Mesenteric fat pad (tissue), 1 donor: ENCODE measurements around the gene B3GALT2. TPM values are rescaled to one million over a fixed set of nuclear protein-coding genes. Genes with fewer than 3 reads are reported as not detected.

Source experiments
- DNase-seq: peaks from one replicate; pipeline ENCODE4 v3.0.0-alpha.2; 2020; ENCODE audit warnings: low spot score
- microRNA-seq: library from miRNA; unstranded; fragments of <30 nt; microRNA quantifications from one replicate; pipeline ENCODE4 v1.2.0, GENCODE V29; 2020; ENCODE audit warnings: borderline number of aligned reads
- total RNA-seq: library from RNA; stranded (reverse); fragmentation: NEBNext Ultra II Directional; extraction: Animal tissue kit (Norgen Biotek cat#: 25700); gene quantifications from one replicate; pipeline ENCODE4 v1.2.1, GENCODE V29; 2021
- donor health status: DM: yes; HTN: yes; CAD: no.

B3GALT2 gene
- total RNA-seq, 1 donor from 2014 or later: not detected

GRCh38 chr1:193183019-193183627, 3.3 kb downstream of the B3GALT2 start:
- no peak for DNase-seq

GRCh38 chr1:193181985-193182384, 4.4 kb downstream of the B3GALT2 start:
- no peak for DNase-seq

- no peak for DNase-seq
Observed at GRCh38 chr1:193181536-193181935, 4.9 kb downstream of the B3GALT2 start.

GRCh38 chr1:193179094-193179493, 7.3 kb downstream of the B3GALT2 start:
- no peak for DNase-seq

DNA sequence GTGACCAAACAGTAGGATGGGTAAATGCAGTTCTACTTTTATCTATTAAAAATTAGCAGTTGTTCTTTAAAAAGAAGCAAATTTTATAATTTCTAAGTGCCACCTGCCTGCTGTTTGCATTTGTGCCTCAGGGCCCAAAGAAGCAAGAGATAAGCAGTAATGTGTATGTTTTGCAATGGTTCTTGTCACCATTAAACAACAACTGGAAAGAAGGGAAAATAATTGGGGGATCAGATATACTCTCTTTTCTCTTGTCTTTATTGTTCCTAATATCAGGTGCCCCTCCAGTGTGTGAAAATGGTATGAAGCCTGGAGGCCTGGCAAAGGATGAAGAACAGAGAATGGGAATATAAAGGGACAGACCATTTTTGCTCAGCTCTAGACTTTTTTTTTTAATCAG, 9.6 kb downstream of the B3GALT2 start:
- no peak for DNase-seq

DNA sequence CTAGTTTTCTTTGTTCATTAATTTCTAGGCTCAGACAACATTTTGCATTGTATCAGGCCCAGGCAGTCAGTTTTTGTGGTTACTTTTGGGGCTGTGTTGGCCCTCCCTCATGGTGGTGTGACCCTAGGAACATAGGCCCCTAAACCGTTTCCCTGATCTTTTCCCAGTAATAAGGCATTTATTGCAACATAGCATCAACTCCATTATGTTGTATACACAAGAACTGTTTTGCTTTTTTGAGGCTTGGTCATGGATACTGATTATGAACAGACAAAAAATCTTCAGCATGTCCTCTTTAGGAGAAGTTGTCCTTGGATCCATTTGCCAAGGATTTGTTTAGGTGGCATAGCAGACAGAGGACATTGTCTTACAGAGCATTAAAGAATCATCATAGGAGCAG, 10.3 kb downstream of the B3GALT2 start:
- no peak for DNase-seq

DNA sequence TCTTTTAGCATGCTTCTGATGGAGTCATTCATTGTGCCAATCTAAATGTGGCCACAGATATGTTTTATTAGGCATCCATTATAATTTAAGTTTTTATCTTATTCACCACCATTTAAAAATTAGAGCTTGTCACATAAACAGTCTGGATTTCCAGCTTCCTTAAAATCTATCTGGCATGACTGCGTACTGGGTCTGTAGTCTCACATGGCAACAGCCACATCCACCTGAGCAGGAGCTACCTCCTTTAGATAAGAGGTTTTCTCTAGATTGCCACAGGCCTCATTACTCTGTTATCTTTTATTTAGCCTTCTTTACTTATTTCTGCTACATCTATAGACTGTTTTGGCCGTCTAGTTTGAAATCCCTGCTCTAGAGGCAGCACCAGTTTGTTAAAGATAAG, 29.1 kb downstream of the B3GALT2 start:
- no peak for DNase-seq

GRCh38 chr1:193156822-193157142, 29.6 kb downstream of the B3GALT2 start:
- DNase-seq: no peak

GRCh38 chr1:193156117-193156821, 30.1 kb downstream of the B3GALT2 start:
- no peak for DNase-seq

GRCh38 chr1:193144999-193145398, 41.4 kb downstream of the B3GALT2 start:
- DNase-seq: no peak

GRCh38 chr1:193144361-193144938, 42.0 kb downstream of the B3GALT2 start:
- DNase-seq: no peak

DNA sequence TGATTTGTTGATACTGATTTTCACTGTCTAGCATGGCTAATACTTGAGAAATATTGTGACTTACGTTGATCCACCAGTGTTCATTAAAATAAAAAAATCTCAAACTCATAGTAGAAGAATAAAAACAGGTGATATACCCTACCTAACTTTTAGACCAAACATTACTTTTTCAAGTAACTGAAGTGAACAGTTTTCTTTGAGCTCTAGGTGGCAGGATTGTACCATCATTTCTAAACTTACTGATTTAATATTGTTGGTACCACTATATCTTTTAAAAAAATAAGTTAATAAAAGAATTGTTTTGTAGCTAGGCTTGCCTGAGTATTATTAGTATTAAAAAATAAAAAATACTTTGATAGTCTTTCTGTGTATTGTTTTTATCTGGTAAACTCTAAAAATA, 43.1 kb downstream of the B3GALT2 start:
- DNase-seq: no peak

GRCh38 chr1:193142409-193142808, 44.0 kb downstream of the B3GALT2 start:
- DNase-seq: no peak

DNA sequence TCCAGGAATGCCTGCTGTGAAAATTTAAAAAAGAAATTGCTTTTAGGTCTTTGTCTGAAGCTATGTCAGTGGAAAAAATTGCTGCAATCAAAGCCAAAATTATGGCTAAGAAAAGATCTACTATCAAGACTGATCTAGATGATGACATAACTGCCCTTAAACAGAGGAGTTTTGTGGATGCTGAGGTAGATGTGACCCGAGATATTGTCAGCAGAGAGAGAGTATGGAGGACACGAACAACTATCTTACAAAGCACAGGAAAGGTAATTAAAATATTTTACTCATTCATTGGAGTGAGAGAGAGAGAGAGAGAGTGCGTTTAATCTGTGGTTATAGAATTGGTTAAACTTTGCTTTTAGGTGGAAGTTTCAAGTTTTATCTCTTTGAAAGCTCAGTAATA, 44.6 kb downstream of the B3GALT2 start:
- no peak for DNase-seq

DNA sequence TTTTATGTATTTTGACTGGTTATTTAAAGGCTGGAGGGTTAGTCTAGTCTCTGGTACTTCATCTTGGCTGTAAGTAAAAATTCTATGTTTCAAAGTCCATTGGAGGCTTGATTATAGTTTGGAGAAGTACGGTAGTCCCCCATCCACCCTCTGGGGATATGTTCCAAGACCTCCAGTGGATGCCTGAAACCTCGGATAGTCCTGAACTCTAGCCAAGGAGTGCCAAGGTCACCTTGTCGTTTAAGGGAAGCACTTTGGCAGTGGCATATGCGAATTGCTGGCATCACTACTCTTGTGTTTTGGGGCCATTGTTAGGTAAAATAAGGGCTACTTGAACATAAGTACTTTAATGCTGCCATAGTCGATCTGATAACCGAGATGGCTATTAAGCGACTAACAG, 46.2 kb downstream of the B3GALT2 start:
- no peak for DNase-seq

- DNase-seq: no peak
Observed at GRCh38 chr1:193131266-193131860, 55.0 kb downstream of the B3GALT2 start.

Small RNA genes within 50 kb of the gene (microRNA-seq; reads per million reads assigned to microRNA genes)
- not detected for gene MIR1278

Other genes with a start within 250 kb of the B3GALT2 start
- 27.5 TPM for gene UCHL5, start 127.3 kb downstream of the B3GALT2 start, total RNA-seq
- gene RO60, start 127.0 kb downstream of the B3GALT2 start, total RNA-seq: 48.4 TPM
- gene GLRX2, start 81.2 kb downstream of the B3GALT2 start, total RNA-seq: 33.3 TPM
- gene CDC73, start 64.6 kb downstream of the B3GALT2 start, total RNA-seq: 61.4 TPM